Sigmoid colon (tissue), 7 donors: ENCODE results near the gene ZNF319. TPM values are rescaled to one million over a fixed set of nuclear protein-coding genes. Genes with fewer than 3 reads are reported as not detected.

Experiments used
- DNase-seq: peaks from one replicate; pipeline ENCODE4 v3.0.0-alpha.2; 2019
- H3K27ac ChIP-seq, 4 donors: fragments of 200-600 bp; sonication (generic); one replicate each; pipeline ENCODE4 v1.5.1; 2016 to 2019; ENCODE audit warnings: mild to moderate bottlenecking in 1 of 4
- H3K27me3 ChIP-seq, 3 donors: fragments of 200-600 bp; sonication (generic); one replicate each; pipeline ENCODE4 v1.5.1; 2019; ENCODE audit warnings: mild to moderate bottlenecking in 1 of 3
- H3K36me3 ChIP-seq, 4 donors: fragments of 200-600 bp; sonication (generic); one replicate each; pipeline ENCODE4 v1.5.1; 2016 to 2019
- H3K4me1 ChIP-seq, 4 donors: fragments of 200-600 bp; sonication (generic); one replicate each; pipeline ENCODE4 v1.5.1; 2017 to 2019
- H3K4me3 ChIP-seq, 4 donors: fragments of 200-600 bp; sonication (generic); one replicate each; pipeline ENCODE4 v1.5.1; 2017 to 2019; ENCODE audit warnings: mild to moderate bottlenecking in 2 of 4, moderate library complexity in 1 of 4
- H3K9me3 ChIP-seq, 4 donors: fragments of 200-600 bp in 3 of 4; sonication (generic) in 3 of 4; one replicate each; pipeline versions ENCODE4 v1.5.1 to v1.6.1; 2013 to 2019
- CTCF ChIP-seq, 4 experiments: fragments of 450-650 bp in 3 of 4; fragments of 200-600 bp in 1 of 4; IDR thresholded peaks; one replicate each; pipeline ENCODE4 v1.5.1; 2016 to 2019; ENCODE audit warnings: antibody characterized with exemption in 4 of 4, mild to moderate bottlenecking in 3 of 4, moderate library complexity in 2 of 4
- EP300 ChIP-seq, 4 donors: sonication (generic); formaldehyde crosslinking; IDR thresholded peaks; one replicate each; pipeline ENCODE4 v1.6.1; 2017; ENCODE audit warnings: antibody characterized with exemption in 4 of 4
- POLR2A ChIP-seq, 2 donors: fragments of 450-650 bp; IDR thresholded peaks; one replicate each; pipeline ENCODE4 v1.6.1; 2016; ENCODE audit warnings: antibody characterized with exemption in 2 of 2, mild to moderate bottlenecking in 2 of 2, moderate library complexity in 2 of 2
- POLR2AphosphoS5 ChIP-seq, 4 donors: sonication (generic); formaldehyde crosslinking; IDR thresholded peaks; one replicate each; pipeline ENCODE4 v1.6.1; 2017; ENCODE audit warnings: antibody characterized with exemption in 4 of 4
- WGBS, 2 donors: extraction: QIAGEN DNeasy Blood & Tissue Kit; methylation state at CpG; one replicate each; pipeline ENCODE4 v1.1.7; 2013; 5-methylcytosine and 5-hydroxymethylcytosine counted together
- intact Hi-C: fragments of 100-400 bp; cut with DNase I; formaldehyde crosslinking; loops from one replicate; pipeline ENCODE4 v1.15.1; 2023
- polyA plus RNA-seq, 3 donors: library from polyadenylated mRNA; stranded (reverse); fragments of 200-250 nt; gene quantifications; one replicate each; pipeline ENCODE4 v1.2.3, GENCODE V29; 2013
- total RNA-seq, 4 donors: library from RNA; depleted of rRNA; stranded (reverse); fragments of >200 nt; gene quantifications; one replicate each; pipeline ENCODE4 v1.1.0, GENCODE V29; 2016
- donor health status: healthy with polysubstance abuse.
- donor health status: Bipolar disorder and iron deficiency.
- donor health status: healthy.

The ZNF319 gene
- total and polyA plus RNA-seq, 7 donors = 1.2 to 5.7 (median 4.8) TPM

- H3K27me3 ChIP-seq = no peaks in the 10 kb centered on the region
- TF ChIP-seq POLR2AphosphoS5 (IDR thresholded peaks at IDR 0.05) (no peak), EP300 (IDR thresholded peaks at IDR 0.05) (no peak), CTCF (IDR thresholded peaks at IDR 0.05) (no peak), POLR2A (IDR thresholded peaks at IDR 0.05) (no peak)
- DNase-seq = no peak
- intact Hi-C loops = no loop called here
- H3K4me3 ChIP-seq = no peak overlapping the region
- H3K9me3 ChIP-seq = no peaks in the 10 kb centered on the region
- H3K36me3 ChIP-seq = peaks cover 0 to 2% (median 0%) of the 10 kb centered on the region in 4 donors
- H3K27ac ChIP-seq = no peak overlapping the region
- peaks cover 0 to 21% (median 13%) of the 10 kb centered on the region in 4 donors for H3K4me1 ChIP-seq
- 66 to 76% methylated on average over 15 of the region's 15 CpGs for WGBS, 2 donors
These were observed 32.3 kb upstream of the ZNF319 start for GRCh38 chr16:58032710-58033293.

GRCh38 chr16:58031016-58031800, 30.7 kb upstream of the ZNF319 start:
- intact Hi-C loops = no loop called here
- H3K36me3 ChIP-seq = no peaks in the 10 kb centered on the region
- H3K4me1 ChIP-seq = peaks cover 0 to 37% (median 28%) of the 10 kb centered on the region in 4 donors
- no peak overlapping the region for H3K4me3 ChIP-seq
- H3K27ac ChIP-seq = peak overlapping the region in 1 of 4 donors; percentile 42
- H3K9me3 ChIP-seq = no peaks in the 10 kb centered on the region
- TF ChIP-seq CTCF (IDR thresholded peaks at IDR 0.05) (no peak), POLR2A (IDR thresholded peaks at IDR 0.05) (no peak), EP300 (IDR thresholded peaks at IDR 0.05) (no peak), POLR2AphosphoS5 (IDR thresholded peaks at IDR 0.05) (no peak)
- DNase-seq = no peak
- H3K27me3 ChIP-seq = no peaks in the 10 kb centered on the region
- WGBS, 2 donors = 65 to 67% methylated on average over 14 of the region's 14 CpGs

- Histone ChIP-seq H3K36me3 (no peaks in the 10 kb centered on the region), H3K9me3 (no peaks in the 10 kb centered on the region), H3K4me3 (no peak overlapping the region), H3K27ac (no peak overlapping the region), H3K4me1 (peaks cover 1 to 43% (median 34%) of the 10 kb centered on the region in 4 donors), H3K27me3 (no peaks in the 10 kb centered on the region)
- intact Hi-C loops = no loop called here
- TF ChIP-seq POLR2AphosphoS5 (IDR thresholded peaks at IDR 0.05) = no peak
- TF ChIP-seq CTCF (IDR thresholded peaks at IDR 0.05) = no peak
- WGBS, 2 donors = 84 to 88% methylated on average over 11 of the region's 11 CpGs
- DNase-seq = no peak
These were observed 29.8 kb upstream of the ZNF319 start for GRCh38 chr16:58030136-58030840.

GRCh38 chr16:58029410-58029809, 28.9 kb upstream of the ZNF319 start:
- Histone ChIP-seq H3K27ac (no peak overlapping the region), H3K4me3 (no peak overlapping the region), H3K4me1 (peaks cover 1 to 51% (median 43%) of the 10 kb centered on the region in 4 donors), H3K9me3 (no peaks in the 10 kb centered on the region), H3K27me3 (no peaks in the 10 kb centered on the region), H3K36me3 (no peaks in the 10 kb centered on the region)
- no peak for DNase-seq
- no peak for TF ChIP-seq POLR2A (IDR thresholded peaks at IDR 0.05)
- TF ChIP-seq EP300 (IDR thresholded peaks at IDR 0.05) = no peak
- no peak for TF ChIP-seq POLR2AphosphoS5 (IDR thresholded peaks at IDR 0.05)
- no peak for TF ChIP-seq CTCF (IDR thresholded peaks at IDR 0.05)
- intact Hi-C loops = loop anchor here (10.0 kb wide), 1 partner anchor 365 kb away; the partner anchor contains the start of gene GINS3
- 58 to 84% methylated on average over 2 of the region's 2 CpGs for WGBS, 2 donors
